EH (cell line): ENCODE measurements around the gene SEPTIN5.

ENCODE experiments used
- DNase-seq: peaks from one replicate; pipeline ENCODE4 v3.0.0-alpha.2; 2015; ENCODE audit warnings: low read depth

The SEPTIN5 gene

DNA sequence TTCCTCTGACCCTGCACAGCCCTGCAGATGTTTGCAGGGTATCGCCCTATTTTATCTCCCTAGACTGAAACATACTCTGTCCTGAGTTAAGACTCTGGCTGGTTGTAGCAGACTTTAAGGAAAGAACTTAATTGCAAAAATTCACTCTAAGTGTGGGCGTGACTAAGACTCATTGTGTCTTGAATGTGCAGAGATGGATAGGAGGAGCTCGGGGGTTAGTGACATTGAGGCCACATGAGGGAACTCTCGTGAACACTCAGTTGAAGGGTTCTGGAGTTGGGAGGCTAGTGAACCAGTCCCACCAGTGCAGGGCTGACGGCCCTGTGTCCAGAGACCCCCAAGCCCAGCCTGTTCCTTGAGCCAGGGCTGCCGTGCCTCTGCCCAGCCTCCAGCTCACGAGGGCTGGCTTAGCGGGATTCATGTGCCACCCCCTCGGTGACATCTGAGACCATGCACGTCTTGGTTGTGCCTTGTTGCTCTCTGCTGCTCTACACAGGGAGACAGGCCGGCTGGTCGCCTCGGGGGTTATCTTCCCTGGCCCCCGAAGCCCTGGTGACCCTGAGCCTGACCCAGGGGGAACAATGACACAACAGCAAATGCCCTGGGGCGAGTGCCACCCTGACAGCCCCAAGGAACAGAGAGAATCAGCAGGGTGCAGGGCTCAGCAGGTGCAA lies 34.8 kb downstream of the SEPTIN5 start:
- DNase-seq = no peak

- DNase-seq = no peak
These were observed 35.6 kb downstream of the SEPTIN5 start for GRCh38 chr22:19749876-19750275.

- DNase-seq = peak; percentile 52
These were observed 36.5 kb downstream of the SEPTIN5 start for GRCh38 chr22:19750507-19751490.

GRCh38 chr22:19751497-19752245 lies 37.4 kb downstream of the SEPTIN5 start:
- no peak for DNase-seq

DNA sequence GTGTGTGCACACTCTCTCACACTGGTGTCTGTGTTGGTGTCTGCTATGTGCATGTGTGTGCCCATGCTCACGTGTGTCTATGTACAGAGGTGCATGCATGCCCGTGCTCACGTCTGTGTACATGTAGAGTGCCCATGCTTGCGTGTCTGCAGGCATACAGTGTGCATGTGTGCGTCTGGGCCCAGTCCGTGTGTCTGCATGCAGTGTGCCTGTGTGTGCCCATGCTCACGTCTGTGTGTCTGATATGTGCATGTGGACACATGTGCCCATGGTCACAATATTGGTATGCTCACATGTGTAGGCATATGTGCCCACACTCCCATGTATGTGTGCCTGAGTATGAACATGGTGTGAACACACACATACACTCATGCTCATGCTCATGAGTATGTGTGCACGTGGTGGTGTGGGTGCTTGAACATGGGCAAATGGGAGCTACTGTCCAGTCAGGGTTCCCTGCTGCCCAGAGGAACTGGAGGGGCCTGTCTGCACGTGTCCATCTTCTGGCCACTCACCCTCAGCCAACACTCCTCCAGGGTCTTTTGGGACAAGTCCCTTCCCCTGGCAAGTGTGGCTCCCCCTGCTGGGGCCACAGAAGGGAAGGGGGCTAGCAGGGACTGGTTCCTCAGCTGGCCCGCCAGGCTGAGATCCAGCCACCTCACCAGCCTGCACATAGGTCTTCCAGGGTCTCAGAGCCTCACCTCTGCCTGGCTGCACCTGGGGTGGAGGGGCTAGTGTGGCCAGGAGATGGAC lies 39.0 kb downstream of the SEPTIN5 start:
- no peak for DNase-seq

DNA sequence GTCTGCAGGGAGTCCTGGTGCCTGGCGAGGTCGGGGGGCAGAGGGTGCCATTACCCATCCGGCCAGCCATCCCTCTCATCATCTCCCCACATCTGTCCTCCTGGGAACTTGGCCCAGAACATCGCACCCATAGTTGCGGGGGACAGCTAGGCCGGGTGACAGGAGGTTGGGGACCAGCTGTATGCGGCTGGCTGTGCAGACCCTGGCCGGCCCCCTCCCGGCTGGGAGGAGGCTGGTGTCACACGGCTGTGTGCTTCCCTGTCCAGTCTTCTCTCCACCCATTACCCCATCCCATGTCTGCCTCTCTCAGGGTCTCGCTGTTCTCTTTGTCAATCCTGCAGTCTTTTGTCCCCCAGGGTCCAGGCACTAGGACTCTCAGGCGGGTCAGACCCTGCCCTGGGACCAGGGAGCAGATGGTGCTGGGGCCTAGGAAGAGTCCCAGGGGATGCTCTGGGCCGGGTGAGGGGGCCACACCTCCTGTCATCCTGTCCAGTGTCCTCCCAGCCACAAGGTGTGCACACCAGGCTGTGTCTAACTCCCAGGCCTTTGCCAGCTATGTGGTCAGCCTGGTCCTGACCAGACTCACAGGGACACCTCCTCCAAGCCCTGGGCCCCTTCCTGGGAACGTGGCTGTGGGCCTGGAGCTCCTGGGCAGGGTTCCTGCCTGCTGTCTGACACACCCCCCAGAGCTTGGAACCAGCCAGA lies 39.8 kb downstream of the SEPTIN5 start:
- DNase-seq = no peak

DNA sequence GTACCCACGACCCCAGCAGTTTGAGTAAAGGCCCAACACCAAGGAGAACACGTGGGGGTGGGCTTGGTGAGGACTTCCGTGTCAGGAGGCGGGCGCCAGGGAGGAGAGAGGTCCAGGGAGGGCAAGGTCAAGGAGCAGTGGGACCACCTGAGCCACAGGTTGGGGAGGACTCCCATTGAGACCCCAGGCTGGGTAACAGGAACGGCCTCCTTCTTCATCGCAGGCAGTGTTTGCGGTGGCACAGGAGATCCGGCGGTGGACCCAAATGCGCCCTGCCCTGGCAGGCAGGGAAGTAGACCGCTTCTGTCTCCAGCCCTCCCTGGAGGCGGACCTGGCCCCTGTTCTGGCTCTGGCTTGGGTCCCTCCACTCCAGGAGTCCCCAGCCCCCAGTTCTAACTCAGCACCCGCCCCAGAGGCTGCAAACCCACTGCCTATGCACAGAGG lies 40.4 kb downstream of the SEPTIN5 start:
- DNase-seq = no peak

GRCh38 chr22:19755145-19755710 lies 40.9 kb downstream of the SEPTIN5 start:
- no peak for DNase-seq

DNA sequence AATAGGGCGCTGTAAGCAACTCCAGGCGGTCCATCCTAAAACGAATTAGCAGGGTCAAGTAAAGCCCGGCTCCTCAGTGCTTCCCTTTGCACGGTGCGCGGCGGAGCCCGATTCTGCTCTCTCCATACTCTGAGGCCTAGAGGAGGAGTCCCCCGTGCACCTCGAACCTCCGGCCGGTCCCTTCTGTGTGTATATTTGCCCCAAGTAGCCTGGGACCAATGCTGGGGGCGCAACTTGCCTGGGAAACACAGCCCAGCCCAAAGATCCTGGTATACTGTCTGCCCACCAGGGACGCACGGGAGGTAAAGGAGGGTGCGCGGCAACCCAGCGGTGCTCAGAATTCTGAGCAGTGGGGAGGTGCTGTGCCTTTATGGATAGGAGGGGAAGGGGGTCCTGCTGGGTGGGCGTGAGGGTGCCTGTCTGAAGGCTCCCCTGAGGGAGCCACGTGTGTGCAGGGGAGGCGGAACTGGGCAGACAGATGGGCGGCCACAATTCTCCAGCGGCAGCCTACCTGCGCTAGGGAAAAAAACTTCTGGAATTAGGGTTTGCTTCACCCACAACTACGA lies 41.5 kb downstream of the SEPTIN5 start:
- DNase-seq = no peak

- DNase-seq = peak; percentile 34
These were observed 42.2 kb downstream of the SEPTIN5 start for GRCh38 chr22:19756288-19757128.

- DNase-seq = no peak
These were observed 43.1 kb downstream of the SEPTIN5 start for GRCh38 chr22:19757140-19757984.

GRCh38 chr22:19757985-19758895 lies 43.9 kb downstream of the SEPTIN5 start:
- DNase-seq = no peak

DNA sequence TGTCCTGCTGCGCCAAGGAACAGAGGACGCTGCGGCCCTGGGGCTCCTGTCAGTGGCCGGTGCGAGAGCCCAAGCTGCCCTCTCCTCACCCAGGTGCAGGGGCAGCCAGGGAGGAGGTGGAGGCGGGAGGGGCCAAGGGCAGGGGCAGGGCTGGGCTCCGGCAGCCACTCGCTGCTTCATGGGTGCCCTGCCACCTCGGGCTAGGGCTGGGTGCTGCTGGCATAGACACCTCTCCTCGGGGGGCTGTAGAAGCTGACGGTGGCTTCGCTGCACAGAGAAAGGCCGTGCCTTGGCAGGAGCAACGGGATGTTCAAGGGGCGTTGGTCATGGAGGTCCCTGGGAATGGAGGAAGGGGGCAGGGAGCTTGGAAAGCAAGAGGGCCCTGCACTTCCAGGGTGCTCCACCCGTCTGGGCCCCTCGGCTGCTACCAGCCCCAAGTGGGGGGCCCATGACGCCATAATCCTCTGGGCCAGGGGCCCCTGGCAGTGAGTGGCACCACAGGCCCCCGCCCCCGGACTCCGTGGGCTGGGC lies 44.7 kb downstream of the SEPTIN5 start:
- no peak for DNase-seq

GRCh38 chr22:19759427-19760057 lies 45.2 kb downstream of the SEPTIN5 start:
- DNase-seq = no peak

DNA sequence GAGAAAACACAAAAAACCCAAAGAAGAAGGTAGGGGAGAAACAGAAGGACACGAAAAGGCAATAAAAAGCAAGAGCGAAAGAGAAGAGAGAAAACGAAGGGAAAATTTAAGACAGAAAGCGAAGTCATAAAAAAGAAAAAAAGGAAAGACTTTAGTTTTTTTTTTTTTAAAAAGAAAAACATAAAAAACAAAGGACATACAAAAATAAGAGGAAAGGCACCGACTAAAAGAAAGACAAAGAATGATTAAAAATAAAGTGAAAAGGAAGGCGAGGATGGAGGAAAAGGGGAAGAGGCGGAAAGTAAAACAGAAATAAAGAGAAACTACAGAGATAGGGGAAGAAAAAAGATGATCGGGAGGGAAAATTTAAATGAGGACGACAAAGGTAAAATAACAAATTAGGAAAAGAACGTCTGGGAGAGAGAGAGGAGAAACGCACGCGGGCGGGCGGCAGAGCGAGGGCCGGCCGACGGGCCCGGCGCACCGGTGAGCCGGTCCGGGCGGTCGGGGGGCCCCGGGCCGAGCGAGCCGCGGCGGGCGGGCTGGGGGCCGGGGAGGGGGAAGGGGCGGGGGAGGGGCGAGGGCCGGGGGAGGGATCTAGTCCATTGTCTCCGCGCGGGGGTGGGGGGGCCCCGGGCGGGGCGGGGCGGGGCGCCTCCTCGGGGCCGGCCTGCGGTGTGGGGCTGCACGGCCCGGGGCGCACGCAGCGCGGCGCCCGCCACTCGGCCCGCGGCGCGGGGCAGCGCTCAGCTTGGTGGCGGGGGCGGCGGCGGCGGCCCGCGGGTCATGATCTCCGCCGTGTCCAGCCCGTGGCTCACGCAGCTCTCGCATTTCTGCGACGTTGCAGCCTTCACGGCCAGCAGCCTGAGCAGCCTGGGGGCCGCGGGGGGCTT lies 46.0 kb downstream of the SEPTIN5 start, which contains the start of gene TBX1:
TSS of gene TBX1 (plus strand) at position 721 of the 893 bp plus-strand sequence. CDS start at position 787, 66 bp downstream.
- no peak for DNase-seq
